GM06990 (cell line): Measurements from ENCODE around the gene NCK2.
"Not testable (repeated sequence)": the region's sequence is repeated elsewhere in the genome, so short reads cannot be mapped to it uniquely, and the experiment has no call there.

Experiments used
- DNase-seq: peaks from one replicate; pipeline ENCODE4 v3.0.0-alpha.2; 2011; ENCODE audit not compliant: insufficient read length; ENCODE audit errors: extremely low read depth
- H3K27me3 ChIP-seq: replicated peaks from 2 replicates; pipeline ENCODE4 v1.6.0; 2011; ENCODE audit warnings: low read length; ENCODE audit not compliant: control insufficient read depth, insufficient read depth
- H3K36me3 ChIP-seq: 2 replicates; pipeline ENCODE4 v1.5.1; 2011; ENCODE audit warnings: low read length; ENCODE audit not compliant: control insufficient read depth, insufficient read depth
- H3K4me3 ChIP-seq: replicated peaks from 2 replicates; pipeline ENCODE4 v1.5.1; 2011; ENCODE audit warnings: low read depth, mild to moderate bottlenecking, control low read depth, low read length
- CTCF ChIP-seq: IDR thresholded peaks from 2 replicates; pipeline ENCODE4 v1.5.1; 2011; ENCODE audit warnings: low read length, control low read depth, mild to moderate bottlenecking, inconsistent platforms; ENCODE audit not compliant: insufficient read depth, poor library complexity, severe bottlenecking

NCK2 gene

GRCh38 chr2:105770149-105770548 lies 25.4 kb downstream of the NCK2 start:
- no peak for DNase-seq
- Histone ChIP-seq H3K4me3 (no peak overlapping the region), H3K27me3 (no peaks in the 10 kb centered on the region), H3K36me3 (peaks cover 5% of the 10 kb centered on the region)
- no peak for TF ChIP-seq CTCF

GRCh38 chr2:105771291-105771690 lies 26.6 kb downstream of the NCK2 start:
- H3K27me3 ChIP-seq, DNase-seq, H3K36me3 ChIP-seq, H3K4me3 ChIP-seq: not testable (repeated sequence)

- no peak for DNase-seq
- TF ChIP-seq CTCF, result no peak
- no peak overlapping the region for H3K4me3 ChIP-seq
- H3K36me3 ChIP-seq, result peaks cover under 1% of the 10 kb centered on the region
- no peaks in the 10 kb centered on the region for H3K27me3 ChIP-seq
These were observed 27.1 kb downstream of the NCK2 start for GRCh38 chr2:105771836-105772235.

- DNase-seq, result no peak
- Histone ChIP-seq H3K27me3 (no peaks in the 10 kb centered on the region), H3K36me3 (no peaks in the 10 kb centered on the region; the same call in none of the 2 replicates), H3K4me3 (no peak overlapping the region)
- TF ChIP-seq CTCF, result no peak
These were observed 27.6 kb downstream of the NCK2 start for GRCh38 chr2:105772362-105772761.

GRCh38 chr2:105773568-105773967 lies 28.9 kb downstream of the NCK2 start:
- H3K36me3 ChIP-seq, result no peaks in the 10 kb centered on the region; the same call in none of the 2 replicates
- DNase-seq, result no peak
- TF ChIP-seq CTCF, result no peak
- H3K4me3 ChIP-seq, result no peak overlapping the region
- H3K27me3 ChIP-seq, result no peaks in the 10 kb centered on the region

- H3K27me3 ChIP-seq, result no peaks in the 10 kb centered on the region
- no peaks in the 10 kb centered on the region; the same call in none of the 2 replicates for H3K36me3 ChIP-seq
- TF ChIP-seq CTCF, result no peak
These were observed 30.1 kb downstream of the NCK2 start for GRCh38 chr2:105774781-105775337.

More at GRCh38 chr2:105774781-105775337, 30.1 kb downstream of the NCK2 start:
- H3K4me3 ChIP-seq, result no peak overlapping the region
- DNase-seq, result no peak
